Adrenal gland (tissue), 12 donors: ENCODE measurements around the gene DUSP1. TPM values are rescaled to one million over a fixed set of nuclear protein-coding genes. Genes with fewer than 3 reads are reported as not detected.
A peak's percentile ranks its signal among the peaks of the same experiment; 100 is the strongest.
"Not testable (repeated sequence)": the region's sequence is repeated elsewhere in the genome, so short reads cannot be mapped to it uniquely, and the experiment has no call there.

Experiments used
- DNase-seq, 7 donors: peaks; one replicate each; pipeline ENCODE4 v3.0.0-alpha.2; 2019 to 2020
- H3K27ac ChIP-seq, 5 donors: fragments of 200-600 bp; sonication (generic) in 4 of 5; 1 replicate in 3 of 5; 2 replicates in 2 of 5; pipeline versions ENCODE4 v1.5.1 to v1.8.0; 2016 to 2020; ENCODE audit warnings: mild to moderate bottlenecking in 1 of 5
- H3K27me3 ChIP-seq: fragments of 200-600 bp; 2 replicates; pipeline ENCODE4 v1.8.0; 2021
- H3K36me3 ChIP-seq, 2 donors: fragments of 200-600 bp; replicated peaks in 1 of 2; 1 replicate in 1 of 2; 2 replicates in 1 of 2; pipeline versions ENCODE4 v1.5.1 to v1.8.0; 2018 to 2022
- H3K4me1 ChIP-seq, 2 donors: fragments of 200-600 bp; replicated peaks in 1 of 2; 1 replicate in 1 of 2; 2 replicates in 1 of 2; pipeline versions ENCODE4 v1.5.1 to v1.8.0; 2018 to 2021
- H3K4me3 ChIP-seq, 4 donors: fragments of 200-600 bp; sonication (generic) in 3 of 4; one replicate each; pipeline ENCODE4 v1.5.1; 2016 to 2018
- H3K9me3 ChIP-seq, 3 donors: fragments of 200-600 bp; sonication (generic) in 1 of 3; replicated peaks in 1 of 3; 1 replicate in 2 of 3; 2 replicates in 1 of 3; pipeline versions ENCODE4 v1.5.1 to v1.8.0; 2016 to 2021
- POLR2A ChIP-seq, 2 donors: fragments of 450-650 bp; IDR thresholded peaks; one replicate each; pipeline ENCODE4 v1.6.1; 2017; ENCODE audit warnings: antibody characterized with exemption in 2 of 2, mild to moderate bottlenecking in 2 of 2, moderate library complexity in 1 of 2
- WGBS, 4 donors: extraction: QIAGEN DNeasy Blood & Tissue Kit in 2 of 4; methylation state at CpG; one replicate each; pipeline versions ENCODE4 v1.1.5 to v1.1.7; 2013 to 2017; 5-methylcytosine and 5-hydroxymethylcytosine counted together
- intact Hi-C, 2 donors: fragments of 100-400 bp; cut with DNase I; formaldehyde crosslinking; loops; one replicate each; pipeline versions ENCODE4 v1.14.1 to v1.15.0; 2022 to 2023
- polyA plus RNA-seq, 3 donors: library from polyadenylated mRNA; stranded (reverse); fragments of 200-250 nt in 2 of 3; fragments of 350-450 nt in 1 of 3; fragmentation: Illumina TruSeq in 1 of 3; extraction: RNeasy Lipid Tissue Mini Kit (QIAGEN cat#74804) in 1 of 3; gene quantifications; one replicate each; pipeline ENCODE4 v1.2.3, GENCODE V29; 2013 to 2014
- total RNA-seq, 9 donors: library from RNA; depleted of rRNA in 4 of 9; stranded (reverse); fragments of >200 nt in 4 of 9; fragments of 120-200 nt in 1 of 9; fragmentation: NEBNext Ultra II Directional in 1 of 9; extraction: Animal tissue kit (Norgen Biotek cat#: 25700) in 1 of 9; gene quantifications; one replicate each; pipeline versions ENCODE4 v1.1.0 to v1.2.4, GENCODE V29; 2013 to 2023
- TF ChIP-seq, protein P1 (sequence below), 6 experiments: fragments of 450-650 bp in 4 of 6; fragments of 200-600 bp in 2 of 6; sonication (generic) in 1 of 6; IDR thresholded peaks; 1 replicate in 5 of 6; 2 replicates in 1 of 6; pipeline versions ENCODE4 v1.5.1 to v1.8.0; 2016 to 2021; ENCODE audit warnings: antibody characterized with exemption in 6 of 6, mild to moderate bottlenecking in 2 of 6, moderate library complexity in 1 of 6
- donor health status: healthy with polysubstance abuse.
- donor health status: Bipolar disorder and iron deficiency.
- donor health status: DM: yes; HTN: yes; CAD: no.
- donor health status: DM: no; HTN: no; CAD: no.
- donor health status: DM: no; HTN: no; CAD: no.
- donor health status: DM: yes; HTN: yes; CAD: no.

Gene DUSP1
- total and polyA plus RNA-seq, 12 donors, result 59.5 to 603 (median 260) TPM

DNA sequence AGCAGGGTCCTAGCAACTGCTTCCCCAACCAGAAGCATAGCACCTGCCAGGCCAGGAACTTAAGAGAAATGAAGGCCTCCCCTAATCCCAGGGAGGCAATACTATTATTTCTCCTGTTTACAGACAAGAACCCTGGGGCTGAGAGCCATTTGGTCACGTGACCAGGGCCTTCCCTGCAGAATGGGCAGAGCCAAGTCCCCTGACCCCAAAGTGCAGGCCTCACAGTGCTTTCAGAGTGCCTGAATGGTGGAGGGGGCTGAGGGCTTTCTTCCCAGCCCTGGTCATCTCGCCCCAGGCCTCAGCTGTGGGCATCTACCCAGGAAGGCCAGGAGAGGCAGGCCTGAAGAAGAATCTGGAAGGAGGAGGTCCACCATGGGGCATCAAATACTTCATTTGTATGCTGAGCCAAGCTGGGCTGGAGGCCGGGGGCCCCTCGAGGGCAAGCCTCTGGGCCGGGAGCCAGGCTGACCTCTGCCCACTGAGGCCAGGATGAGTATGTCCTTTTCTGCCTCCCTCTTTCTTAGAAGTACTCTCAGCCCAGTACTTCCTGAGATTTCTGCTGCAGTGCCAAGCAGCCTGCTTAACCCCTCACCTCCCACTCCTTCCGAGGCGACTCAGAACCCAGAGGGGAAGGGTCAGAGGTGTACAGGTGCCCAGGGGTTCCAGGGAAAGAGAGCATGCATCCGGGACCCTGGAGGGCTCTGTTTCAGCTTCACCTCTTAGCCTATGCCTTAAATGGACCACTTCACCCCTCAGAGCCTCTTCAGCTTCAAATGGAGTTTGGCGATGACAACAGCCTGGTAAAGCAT is 18.9 kb upstream of the DUSP1 start:
- intact Hi-C loops, result no loop called here

DNA sequence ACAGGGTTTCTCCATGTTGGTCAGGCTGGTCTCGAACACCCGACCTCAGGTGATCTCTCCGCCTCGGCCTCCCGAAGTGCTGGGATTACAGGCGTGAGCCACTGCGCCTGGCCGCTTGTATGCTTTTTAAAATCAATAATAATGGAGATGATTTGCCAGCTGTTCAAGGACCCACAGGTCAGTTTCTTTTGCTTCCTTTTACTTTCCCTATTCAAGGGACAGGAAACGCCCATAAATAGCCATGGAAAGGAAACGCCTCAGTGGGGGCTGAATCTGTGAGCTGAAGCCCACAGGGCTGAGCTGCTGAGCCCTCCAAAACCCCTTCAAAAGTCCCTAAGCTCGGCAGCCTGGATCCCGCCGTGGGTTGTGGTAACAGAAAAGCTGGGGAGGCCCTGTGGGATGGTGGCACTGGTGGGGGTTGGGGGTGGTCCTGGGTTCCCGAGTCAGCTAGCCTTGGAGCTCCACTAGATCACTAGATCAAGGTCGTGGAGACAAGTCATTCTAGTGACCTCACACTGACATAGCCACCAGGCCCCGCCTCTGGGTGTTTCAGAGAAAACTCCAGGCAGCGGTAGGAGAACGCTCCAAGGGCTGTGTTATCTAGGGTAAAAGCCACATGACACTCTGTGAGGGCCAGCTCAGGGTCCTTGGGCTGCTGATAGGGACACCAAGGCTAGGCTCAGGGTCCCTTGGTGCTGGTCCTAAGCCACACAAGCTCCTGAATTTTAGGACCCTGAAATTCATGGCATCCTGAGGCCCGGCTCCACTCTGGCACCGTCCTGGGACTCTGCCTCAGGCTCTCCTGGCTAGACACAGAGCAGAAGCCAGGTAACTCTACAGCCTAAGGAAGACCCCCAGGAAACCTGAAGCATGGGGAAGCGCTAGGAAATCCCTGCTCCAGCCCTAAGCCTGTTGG is 18.0 kb upstream of the DUSP1 start:
- peak overlapping the region; percentile 86 to 95 (median 93) for H3K27ac ChIP-seq
- peak overlapping the region in 1 of 4 donors; percentile 17 for H3K4me3 ChIP-seq
- peak in 1 of 2 donors; percentile 60 for TF ChIP-seq POLR2A (IDR thresholded peaks at IDR 0.05)
- TF ChIP-seq, protein P1, sequence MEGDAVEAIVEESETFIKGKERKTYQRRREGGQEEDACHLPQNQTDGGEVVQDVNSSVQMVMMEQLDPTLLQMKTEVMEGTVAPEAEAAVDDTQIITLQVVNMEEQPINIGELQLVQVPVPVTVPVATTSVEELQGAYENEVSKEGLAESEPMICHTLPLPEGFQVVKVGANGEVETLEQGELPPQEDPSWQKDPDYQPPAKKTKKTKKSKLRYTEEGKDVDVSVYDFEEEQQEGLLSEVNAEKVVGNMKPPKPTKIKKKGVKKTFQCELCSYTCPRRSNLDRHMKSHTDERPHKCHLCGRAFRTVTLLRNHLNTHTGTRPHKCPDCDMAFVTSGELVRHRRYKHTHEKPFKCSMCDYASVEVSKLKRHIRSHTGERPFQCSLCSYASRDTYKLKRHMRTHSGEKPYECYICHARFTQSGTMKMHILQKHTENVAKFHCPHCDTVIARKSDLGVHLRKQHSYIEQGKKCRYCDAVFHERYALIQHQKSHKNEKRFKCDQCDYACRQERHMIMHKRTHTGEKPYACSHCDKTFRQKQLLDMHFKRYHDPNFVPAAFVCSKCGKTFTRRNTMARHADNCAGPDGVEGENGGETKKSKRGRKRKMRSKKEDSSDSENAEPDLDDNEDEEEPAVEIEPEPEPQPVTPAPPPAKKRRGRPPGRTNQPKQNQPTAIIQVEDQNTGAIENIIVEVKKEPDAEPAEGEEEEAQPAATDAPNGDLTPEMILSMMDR (IDR thresholded peaks at IDR 0.05), result no peak
- H3K9me3 ChIP-seq, result no peaks in the 10 kb centered on the region
- intact Hi-C loops, result no loop called here
- WGBS, 4 donors, result 20 to 27% (median 24%) methylated on average over 16 to 21 of the region's 21 CpGs
- H3K4me1 ChIP-seq, result peaks cover 24 to 35% of the 10 kb centered on the region in 2 donors
- DNase-seq, result peak; percentile 86 to 95 (median 93)
- no peaks in the 10 kb centered on the region for H3K36me3 ChIP-seq
- H3K27me3 ChIP-seq, result no peaks in the 10 kb centered on the region

More for the DNA sequence above, 18.9 kb upstream of the DUSP1 start:
- Histone ChIP-seq H3K4me3 (no peak overlapping the region), H3K27me3 (no peaks in the 10 kb centered on the region), H3K27ac (peak overlapping the region; percentile 86 to 95 (median 93)), H3K9me3 (no peaks in the 10 kb centered on the region), H3K36me3 (no peaks in the 10 kb centered on the region), H3K4me1 (peaks cover 24 to 43% of the 10 kb centered on the region in 2 donors)
- 45 to 49% (median 45%) methylated on average over 8 to 9 of the region's 9 CpGs for WGBS, 4 donors
- DNase-seq, result peak in 5 of 7 donors; percentile 38 to 74 (median 52)
- TF ChIP-seq, protein P1 (IDR thresholded peaks at IDR 0.05), result no peak
- no peak for TF ChIP-seq POLR2A (IDR thresholded peaks at IDR 0.05)

DNA sequence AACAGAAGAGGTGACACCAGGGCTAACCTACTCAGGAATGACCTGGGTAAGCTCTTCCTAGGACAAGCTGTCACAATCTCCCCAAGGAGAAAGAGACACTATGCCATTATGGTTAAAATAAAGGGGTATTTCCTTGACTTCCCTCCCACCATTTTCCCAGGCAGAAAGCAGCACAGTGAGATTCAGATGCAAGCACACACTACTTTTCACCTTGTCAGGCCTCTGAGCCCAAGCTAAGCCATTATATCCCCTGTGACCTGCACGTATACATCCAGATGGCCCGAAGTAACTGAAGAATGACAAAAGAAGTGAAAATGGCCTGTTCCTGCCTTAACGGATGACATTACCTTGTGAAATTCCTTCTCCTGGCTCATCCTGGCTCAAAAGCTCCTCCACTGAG is 16.5 kb upstream of the DUSP1 start:
- H3K9me3 ChIP-seq, H3K36me3 ChIP-seq, H3K4me3 ChIP-seq, intact Hi-C loops, DNase-seq, H3K27me3 ChIP-seq: not testable (repeated sequence)
- H3K27ac ChIP-seq, result peak overlapping the region in 4 of 5 donors; percentile 4 to 95 (median 92)
- WGBS, 4 donors, result 91 to 96% (median 93%) methylated on average over 3 of the region's 3 CpGs
- H3K4me1 ChIP-seq, result peaks cover 24 to 29% of the 10 kb centered on the region in 2 donors

DNA sequence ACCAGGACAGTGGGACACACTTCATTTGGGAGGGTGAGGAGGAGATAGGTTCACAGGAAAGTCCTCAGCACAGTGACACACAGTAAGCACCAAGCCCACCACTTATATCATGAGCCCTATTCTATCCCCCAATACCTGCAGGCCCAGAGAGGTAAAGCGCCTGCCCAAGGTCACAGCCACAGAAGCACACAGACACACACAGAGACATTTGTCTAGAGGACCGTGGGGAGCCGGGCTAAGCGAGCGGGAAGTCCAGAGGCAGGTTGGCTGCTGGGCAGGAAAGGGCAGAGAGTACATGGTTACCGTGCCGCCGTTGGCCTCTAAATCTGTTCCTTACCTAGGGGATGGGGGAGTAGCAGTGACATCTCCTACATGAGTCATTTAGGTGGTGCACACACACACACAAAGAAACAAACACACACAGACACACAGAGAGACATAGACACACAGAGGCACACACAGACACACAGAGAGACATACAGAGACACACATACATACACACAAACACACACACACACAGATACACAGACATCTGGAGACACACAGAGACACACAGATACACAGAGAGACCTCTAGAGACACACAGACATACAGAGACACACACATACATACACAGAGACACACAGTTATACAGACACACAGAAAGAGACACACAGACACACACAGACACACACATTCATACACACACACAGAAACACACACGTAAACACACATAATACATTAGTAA is 15.9 kb upstream of the DUSP1 start:
- TF ChIP-seq, protein P1 (IDR thresholded peaks at IDR 0.05), result no peak
- TF ChIP-seq POLR2A (IDR thresholded peaks at IDR 0.05), result no peak
- Histone ChIP-seq H3K36me3 (no peaks in the 10 kb centered on the region), H3K27me3 (no peaks in the 10 kb centered on the region), H3K9me3 (no peaks in the 10 kb centered on the region), H3K27ac (peak overlapping the region in 2 of 5 donors; percentile 4 to 8), H3K4me3 (no peak overlapping the region), H3K4me1 (peaks cover 24 to 25% of the 10 kb centered on the region in 2 donors)
- 86 to 92% (median 89%) methylated on average over 7 to 9 of the region's 9 CpGs for WGBS, 4 donors
- DNase-seq, result peak in 2 of 7 donors; percentile 12 to 39
- intact Hi-C loops, result no loop called here
